Measurements from ENCODE around the gene ZMYM4.
A peak's percentile ranks its signal among the peaks of the same experiment; 100 is the strongest.

ZMYM4 gene

DNA sequence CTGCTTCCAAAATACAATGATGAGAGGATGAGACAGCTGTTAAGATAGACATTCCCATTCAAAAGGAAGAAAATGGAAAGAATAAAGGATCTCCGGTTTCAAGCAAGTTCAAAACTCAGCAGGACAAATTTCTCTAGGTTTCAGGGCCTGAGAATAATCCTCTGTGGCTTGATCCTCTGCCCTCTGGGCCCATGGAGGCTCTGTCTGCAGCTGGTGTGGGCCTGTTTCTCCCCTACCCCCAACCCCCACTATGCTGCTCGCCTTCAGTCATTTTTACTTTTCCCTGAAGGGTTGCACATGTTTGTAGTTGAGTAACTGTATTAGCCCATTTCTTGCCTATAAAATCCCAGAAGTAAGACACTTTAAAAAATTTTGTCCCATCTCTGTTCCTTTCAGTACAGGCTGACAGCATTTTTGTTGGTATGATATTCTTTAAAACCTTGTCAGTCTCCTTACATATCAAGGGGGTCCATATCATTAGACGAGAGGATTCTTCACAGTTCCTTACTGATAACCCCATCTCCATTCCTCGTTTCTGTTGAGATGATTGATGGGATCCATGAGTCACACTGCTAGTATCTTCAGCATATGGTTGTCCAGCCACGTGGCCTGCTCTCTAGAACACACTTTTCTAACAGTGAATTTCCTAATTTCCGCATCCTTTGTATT lies 10.5 kb downstream of the ZMYM4 start:
- no peak for DNase-seq (ENCODE audit: low read depth in 2 of 2)

- DNase-seq (ENCODE audit: low read depth in 2 of 2), result no peak
Measured at GRCh38 chr1:35279555-35279904, 11.0 kb downstream of the ZMYM4 start.

GRCh38 chr1:35280006-35280405 lies 11.5 kb downstream of the ZMYM4 start:
- no peak for DNase-seq (ENCODE audit: low read depth in 2 of 2)

DNA sequence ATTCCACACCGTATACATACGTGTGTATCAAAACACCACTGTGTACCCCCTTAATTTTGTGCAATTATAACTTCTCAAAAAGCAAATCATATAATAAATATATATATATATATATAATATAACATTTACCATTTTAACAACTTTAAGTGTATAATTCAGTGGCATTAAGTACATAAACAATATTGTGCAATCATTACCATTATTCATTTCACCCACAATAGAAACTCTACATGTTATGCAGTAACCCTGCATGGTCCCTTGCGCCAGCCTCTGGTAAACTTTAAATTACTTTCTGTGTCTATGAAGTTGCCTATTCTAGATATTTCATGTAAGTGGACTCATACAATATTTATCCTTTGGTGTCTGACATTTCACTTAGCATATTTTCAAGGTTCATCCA lies 13.1 kb downstream of the ZMYM4 start:
- DNase-seq (ENCODE audit: low read depth in 2 of 2), result no peak

GRCh38 chr1:35282172-35282571 lies 13.7 kb downstream of the ZMYM4 start:
- no peak for DNase-seq (ENCODE audit: low read depth in 2 of 2)

DNA sequence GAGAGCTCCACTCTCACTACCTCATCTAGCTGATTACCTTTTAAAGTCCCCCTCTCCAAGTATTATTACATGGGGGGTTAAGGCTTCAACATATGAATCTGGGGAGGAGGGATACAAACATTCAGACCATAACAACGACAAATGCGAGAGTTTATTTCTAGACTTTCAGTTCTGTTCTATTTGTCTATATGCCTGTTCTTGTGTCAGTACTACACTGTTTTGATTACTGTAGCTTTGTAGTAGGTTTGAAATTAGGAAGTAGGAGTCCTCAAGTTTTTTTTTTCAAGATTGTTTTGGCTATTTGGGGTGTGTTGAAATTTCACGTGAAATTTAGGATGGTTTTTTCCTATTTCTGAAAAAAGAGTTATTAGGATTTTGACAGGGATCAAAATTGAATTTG lies 16.3 kb downstream of the ZMYM4 start:
- no peak for DNase-seq (ENCODE audit: low read depth in 2 of 2)

- no peak for DNase-seq (ENCODE audit: low read depth in 2 of 2)
Measured at GRCh38 chr1:35285771-35286606, 17.5 kb downstream of the ZMYM4 start.

- DNase-seq (ENCODE audit: low read depth in 2 of 2), result no peak
Measured at GRCh38 chr1:35287807-35288640, 19.5 kb downstream of the ZMYM4 start.

DNA sequence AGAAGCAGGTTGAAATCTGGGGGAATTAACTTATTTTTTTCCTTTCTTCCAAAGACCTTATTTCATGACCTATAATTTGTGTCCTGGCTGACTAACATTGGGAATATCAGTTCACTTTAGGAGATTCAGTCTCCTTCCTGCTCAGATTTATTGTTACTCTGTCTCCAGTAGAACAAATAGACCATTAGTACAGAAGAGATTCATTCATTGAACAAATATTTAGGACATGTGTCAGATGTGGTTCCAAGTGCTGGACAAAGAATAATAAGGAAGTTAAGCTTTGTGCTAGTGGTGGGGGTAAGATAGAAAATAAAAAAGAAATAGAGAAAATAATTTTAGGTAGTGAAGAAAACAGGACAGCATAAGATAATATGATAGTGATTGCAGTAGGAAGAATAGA lies 20.3 kb downstream of the ZMYM4 start:
- no peak for DNase-seq (ENCODE audit: low read depth in 2 of 2)

DNA sequence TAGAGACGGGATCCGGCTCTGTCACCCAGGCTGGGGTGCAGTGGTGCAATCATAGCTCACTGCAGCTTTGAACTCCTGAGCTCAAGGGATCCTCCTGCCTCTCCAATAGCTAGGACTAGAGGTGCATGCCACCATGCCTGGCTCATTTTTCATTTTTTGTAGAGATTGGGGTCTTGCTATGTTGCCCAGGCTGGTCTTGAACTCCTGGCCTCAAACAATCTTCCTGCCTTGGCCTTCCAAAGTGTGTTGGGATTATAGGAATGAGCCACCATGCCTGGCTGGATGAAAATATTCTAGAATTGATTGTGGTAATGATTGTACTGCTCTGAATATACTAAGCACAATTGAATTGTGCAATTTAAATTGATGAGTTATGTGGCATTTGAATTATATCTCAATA lies 21.9 kb downstream of the ZMYM4 start:
- no peak for DNase-seq (ENCODE audit: low read depth in 2 of 2)

DNA sequence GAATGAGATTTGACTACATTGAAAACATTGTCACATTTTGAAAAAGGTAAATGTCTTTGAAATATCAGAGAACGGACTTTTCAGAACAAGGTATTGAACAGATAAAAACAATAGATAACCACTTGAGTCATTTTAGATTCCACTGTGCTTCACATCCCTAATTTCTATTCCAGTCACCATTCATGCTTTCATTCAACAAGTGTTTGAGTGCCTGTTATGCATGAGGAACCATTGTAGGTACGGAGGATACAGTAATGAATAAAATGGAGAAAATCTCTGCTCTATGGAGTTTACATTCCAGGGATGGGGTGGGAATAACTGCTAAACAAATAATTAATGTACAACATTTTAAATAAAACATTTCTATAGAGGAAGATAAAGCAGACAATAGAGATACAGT lies 26.3 kb downstream of the ZMYM4 start:
- DNase-seq (ENCODE audit: low read depth in 2 of 2), result no peak

DNA sequence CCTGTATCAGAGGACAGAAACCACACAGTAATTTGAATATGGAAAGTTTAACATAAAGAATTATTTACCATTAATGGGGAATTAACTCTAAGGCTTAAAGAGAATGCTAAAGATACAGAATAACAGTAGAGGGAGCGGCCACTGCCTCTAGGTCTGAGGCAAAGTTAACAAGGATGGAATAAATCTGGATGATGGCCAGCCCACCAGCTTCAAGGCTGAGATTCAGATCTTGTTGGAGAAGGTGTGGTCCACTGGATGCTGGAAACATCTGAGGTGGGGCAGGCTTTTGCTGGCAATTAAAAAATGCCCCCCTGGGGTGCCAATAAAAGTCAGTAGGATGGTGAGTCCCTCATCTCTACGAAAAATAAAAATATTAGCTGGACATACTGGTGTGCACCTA lies 29.4 kb downstream of the ZMYM4 start:
- DNase-seq (ENCODE audit: low read depth in 2 of 2), result no peak

GRCh38 chr1:35298464-35298863 lies 30.0 kb downstream of the ZMYM4 start:
- DNase-seq (ENCODE audit: low read depth in 2 of 2), result no peak

DNA sequence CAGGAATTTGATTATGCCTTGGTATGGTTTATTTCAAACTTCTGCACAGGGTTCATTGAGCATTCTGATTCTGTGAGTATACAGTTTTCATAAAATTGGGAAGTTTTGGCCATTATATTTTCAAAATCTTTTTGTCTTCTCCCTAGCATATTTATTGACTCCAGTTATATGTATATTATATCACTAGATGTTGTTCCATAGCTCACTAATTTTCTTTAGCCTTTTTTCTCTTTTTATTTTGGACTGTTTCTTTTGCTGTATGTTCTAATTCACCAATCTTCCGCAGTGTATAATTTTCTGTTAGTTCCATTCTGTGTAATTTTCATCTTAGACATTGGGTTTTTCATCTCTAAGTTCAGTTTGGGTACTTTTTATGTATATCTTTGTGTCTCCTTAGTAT lies 31.9 kb downstream of the ZMYM4 start:
- no peak for DNase-seq (ENCODE audit: low read depth in 2 of 2)

GRCh38 chr1:35301674-35302392 lies 33.3 kb downstream of the ZMYM4 start:
- DNase-seq (ENCODE audit: low read depth in 2 of 2), result no peak

- DNase-seq (ENCODE audit: low read depth in 2 of 2), result no peak
Measured at GRCh38 chr1:35305383-35305782, 36.9 kb downstream of the ZMYM4 start.

DNA sequence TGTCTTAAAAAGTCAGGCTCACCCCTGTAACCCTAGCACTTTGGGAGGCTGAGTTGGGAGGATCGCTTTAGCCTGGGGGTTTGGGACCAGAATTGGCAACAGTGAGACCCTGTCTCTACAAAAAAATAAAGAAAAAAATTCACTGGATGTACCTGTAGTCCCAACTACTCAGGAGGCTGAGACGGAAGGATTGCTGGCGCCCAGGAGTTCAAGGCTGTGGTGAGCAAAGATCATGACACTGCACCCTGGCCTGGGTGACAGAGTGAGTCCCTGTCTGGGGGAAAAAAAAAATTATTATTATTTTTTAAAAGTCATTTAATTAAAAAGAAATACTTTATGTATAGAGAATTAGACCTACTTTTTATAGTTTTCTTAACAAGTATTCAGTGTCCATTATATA lies 47.1 kb downstream of the ZMYM4 start:
- no peak for DNase-seq (ENCODE audit: low read depth in 2 of 2)

DNA sequence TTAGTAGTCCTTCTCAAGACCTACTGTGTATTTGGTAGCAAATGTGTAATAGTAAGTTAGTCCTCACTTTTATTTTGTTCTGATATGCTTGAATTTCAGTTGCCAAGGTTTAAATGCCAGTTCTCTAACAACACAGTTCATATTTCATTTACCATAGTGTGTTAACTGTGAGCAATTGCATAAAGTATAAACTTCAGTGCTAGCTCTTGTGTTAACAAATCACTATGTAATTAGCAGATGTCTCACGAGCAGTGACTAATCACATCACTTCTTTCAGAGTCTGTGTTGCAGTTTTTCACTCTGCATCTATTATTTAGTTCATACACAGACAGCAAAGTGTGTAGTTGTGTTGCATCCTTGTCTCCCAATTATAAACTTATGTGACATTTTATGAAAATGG lies 47.8 kb downstream of the ZMYM4 start:
- DNase-seq (ENCODE audit: low read depth in 2 of 2), result no peak

DNA sequence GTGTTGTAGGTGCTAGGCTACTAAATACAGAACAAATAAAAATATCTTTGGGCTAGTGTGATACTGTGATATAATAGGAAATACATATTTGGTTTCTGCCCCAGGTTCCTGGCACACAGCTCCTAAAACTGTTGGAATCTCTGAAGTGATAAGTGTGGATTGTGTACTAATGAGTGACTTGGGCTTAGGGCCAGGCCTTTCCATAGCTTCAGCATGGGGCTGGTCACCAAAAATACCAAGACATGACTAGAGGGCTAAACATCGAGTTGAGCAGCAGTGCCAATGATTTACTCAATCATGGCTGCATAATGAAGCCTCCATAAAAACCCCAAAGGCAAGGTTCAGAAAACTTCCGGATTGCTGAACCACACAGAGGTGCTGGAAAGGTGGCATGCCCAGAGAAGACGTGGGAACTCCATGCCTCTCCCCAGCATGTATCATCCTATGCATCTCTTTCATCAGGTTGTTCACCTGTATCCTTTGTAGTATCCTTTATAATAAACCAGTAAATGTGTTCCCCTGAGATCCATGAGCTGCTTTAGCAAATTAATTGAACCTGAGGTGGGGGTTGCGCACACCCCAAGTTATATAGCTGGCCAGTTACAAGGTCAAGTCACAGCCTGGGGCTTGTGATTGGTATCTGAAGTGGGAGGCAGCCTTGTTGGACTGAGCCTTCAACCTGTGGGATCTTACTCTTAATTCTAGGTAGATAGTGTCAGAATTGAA lies 51.6 kb downstream of the ZMYM4 start:
- DNase-seq (ENCODE audit: low read depth in 2 of 2), result peak in 1 of 2 experiments; percentile 4

- no peak for DNase-seq (ENCODE audit: low read depth in 2 of 2)
Measured at GRCh38 chr1:35320937-35321336, 52.4 kb downstream of the ZMYM4 start.

DNA sequence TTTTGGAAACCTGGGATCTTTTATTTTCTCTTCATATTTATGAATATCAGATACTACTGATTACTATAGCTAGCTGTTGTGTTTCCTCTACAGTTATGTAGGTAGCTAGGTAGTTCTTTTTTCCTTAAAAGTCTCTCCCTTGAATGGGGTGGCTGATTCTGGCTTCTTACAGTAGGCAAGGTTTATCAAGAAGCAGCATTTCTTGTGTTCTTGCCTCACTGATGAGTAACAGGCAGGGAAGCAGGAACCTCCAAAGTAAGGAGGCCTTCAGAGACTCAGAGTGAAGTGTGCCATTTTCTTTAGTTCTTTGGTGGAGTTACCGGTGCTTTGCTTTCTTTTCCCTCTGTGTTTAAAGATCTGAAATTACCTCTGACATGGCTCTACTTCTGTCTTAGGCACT lies 56.0 kb downstream of the ZMYM4 start:
- DNase-seq (ENCODE audit: low read depth in 2 of 2), result no peak
